Upper lobe of left lung (tissue), 6 donors: Measurements from ENCODE around the gene TTC3. TPM values are rescaled to one million over a fixed set of nuclear protein-coding genes. Genes with fewer than 3 reads are reported as not detected.
"Not testable (repeated sequence)": the region's sequence is repeated elsewhere in the genome, so short reads cannot be mapped to it uniquely, and the experiment has no call there.

Experiments
- ATAC-seq, 2 donors: fragments of 200-7000 bp; cut with Tn5 transposase; one replicate each; pipeline ENCODE4 v1.9.1; 2022; ENCODE audit warnings: mild to moderate bottlenecking in 2 of 2, moderate library complexity in 2 of 2; ENCODE audit not compliant: low FRiP score in 2 of 2
- DNase-seq, 2 donors: peaks; one replicate each; pipeline ENCODE4 v3.0.0-alpha.2; 2019 to 2020
- H3K27ac ChIP-seq, 4 donors: fragments of 200-600 bp; sonication (generic); one replicate each; pipeline ENCODE4 v1.5.1; 2016 to 2019
- H3K27me3 ChIP-seq, 4 donors: fragments of 200-600 bp; sonication (generic); one replicate each; pipeline ENCODE4 v1.5.1; 2017 to 2019
- H3K36me3 ChIP-seq, 4 donors: fragments of 200-600 bp; sonication (generic); one replicate each; pipeline ENCODE4 v1.5.1; 2016 to 2019
- H3K4me1 ChIP-seq, 4 donors: fragments of 200-600 bp; sonication (generic); one replicate each; pipeline ENCODE4 v1.5.1; 2018 to 2019
- H3K4me3 ChIP-seq, 4 donors: fragments of 200-600 bp; sonication (generic); one replicate each; pipeline ENCODE4 v1.5.1; 2017 to 2019; ENCODE audit warnings: mild to moderate bottlenecking in 2 of 4, moderate library complexity in 1 of 4
- H3K9me3 ChIP-seq, 4 donors: fragments of 200-600 bp; sonication (generic); one replicate each; pipeline ENCODE4 v1.5.1; 2018 to 2019
- CTCF ChIP-seq, 6 experiments: fragments of 450-650 bp in 4 of 6; fragments of 200-600 bp in 2 of 6; sonication (generic) in 2 of 6; IDR thresholded peaks; one replicate each; pipeline ENCODE4 v1.5.1; 2016 to 2019; ENCODE audit warnings: antibody characterized with exemption in 6 of 6
- EP300 ChIP-seq, 4 donors: sonication (generic); formaldehyde crosslinking; IDR thresholded peaks; one replicate each; pipeline ENCODE4 v1.5.1; 2017; ENCODE audit warnings: antibody characterized with exemption in 4 of 4, control low read depth in 2 of 4
- POLR2A ChIP-seq, 4 donors: fragments of 450-650 bp; IDR thresholded peaks; one replicate each; pipeline ENCODE4 v1.5.1; 2016 to 2017; ENCODE audit warnings: antibody characterized with exemption in 4 of 4, mild to moderate bottlenecking in 2 of 4
- POLR2AphosphoS5 ChIP-seq, 2 donors: sonication (generic); formaldehyde crosslinking; IDR thresholded peaks; one replicate each; pipeline ENCODE4 v1.5.1; 2017; ENCODE audit warnings: antibody characterized with exemption in 2 of 2
- WGBS, 2 donors: methylation state at CpG; one replicate each; pipeline ENCODE4 v1.1.5; 2017 to 2018; 5-methylcytosine and 5-hydroxymethylcytosine counted together
- total RNA-seq, 6 donors: library from RNA; depleted of rRNA in 4 of 6; stranded (reverse); fragments of >200 nt in 4 of 6; gene quantifications; one replicate each; pipeline versions ENCODE4 v1.1.0 to v1.2.1, GENCODE V29; 2016 to 2021
- donor health status: DM: no; HTN: no; CAD: no; lungs with moderate emphysema.
- donor health status: DM: no; HTN: yes; CAD: no; lungs with severe emphysema.

The TTC3 gene
- total RNA-seq, 6 donors from 2014 or later, result 69.9 to 395 (median 88.2) TPM

DNA sequence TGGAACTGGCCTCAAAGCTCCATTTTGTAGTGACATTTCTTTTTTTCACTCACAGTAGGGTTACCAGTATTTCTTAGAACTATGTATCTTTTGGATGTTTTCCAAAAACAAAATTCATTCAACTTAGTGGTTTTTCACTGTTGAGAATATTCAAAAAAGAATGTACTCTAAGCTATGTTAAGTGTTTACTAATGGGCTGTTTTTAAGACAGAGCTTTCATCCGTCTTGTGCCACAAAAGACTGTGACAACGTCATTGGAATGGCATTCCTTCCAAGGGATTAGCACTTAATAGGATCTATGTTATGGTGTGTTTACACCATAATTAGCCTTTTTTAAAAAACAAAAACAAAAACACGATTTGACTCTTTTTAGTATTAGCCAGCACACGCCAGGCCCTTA is 66.8 kb downstream of the TTC3 start:
- ATAC-seq (no peak), DNase-seq (no peak)

GRCh38 chr21:37143392-37143791 is 70.3 kb downstream of the TTC3 start:
- not testable (repeated sequence) for H3K27me3 ChIP-seq, H3K9me3 ChIP-seq, ATAC-seq, H3K27ac ChIP-seq, H3K4me1 ChIP-seq, DNase-seq, H3K4me3 ChIP-seq
- WGBS, 2 donors, result 96 to 100% methylated on average over 5 of the region's 5 CpGs
- H3K36me3 ChIP-seq, result peaks cover 0 to 54% (median 20%) of the 10 kb centered on the region in 4 donors

More for the DNA sequence above, 66.8 kb downstream of the TTC3 start:
- TF ChIP-seq POLR2AphosphoS5 (IDR thresholded peaks at IDR 0.05) (no peak), CTCF (IDR thresholded peaks at IDR 0.05) (no peak), POLR2A (IDR thresholded peaks at IDR 0.05) (no peak), EP300 (IDR thresholded peaks at IDR 0.05) (no peak)
- H3K27me3 ChIP-seq, result no peaks in the 10 kb centered on the region
- no peaks in the 10 kb centered on the region for H3K9me3 ChIP-seq
- H3K4me3 ChIP-seq, result no peak overlapping the region
- peaks cover 0 to 58% (median 34%) of the 10 kb centered on the region in 4 donors for H3K36me3 ChIP-seq
- 65 to 66% methylated on average over 4 of the region's 4 CpGs for WGBS, 2 donors
- peaks cover 0 to 3% (median 2%) of the 10 kb centered on the region in 4 donors for H3K4me1 ChIP-seq
- H3K27ac ChIP-seq, result peak overlapping the region in 1 of 4 donors; percentile 21

DNA sequence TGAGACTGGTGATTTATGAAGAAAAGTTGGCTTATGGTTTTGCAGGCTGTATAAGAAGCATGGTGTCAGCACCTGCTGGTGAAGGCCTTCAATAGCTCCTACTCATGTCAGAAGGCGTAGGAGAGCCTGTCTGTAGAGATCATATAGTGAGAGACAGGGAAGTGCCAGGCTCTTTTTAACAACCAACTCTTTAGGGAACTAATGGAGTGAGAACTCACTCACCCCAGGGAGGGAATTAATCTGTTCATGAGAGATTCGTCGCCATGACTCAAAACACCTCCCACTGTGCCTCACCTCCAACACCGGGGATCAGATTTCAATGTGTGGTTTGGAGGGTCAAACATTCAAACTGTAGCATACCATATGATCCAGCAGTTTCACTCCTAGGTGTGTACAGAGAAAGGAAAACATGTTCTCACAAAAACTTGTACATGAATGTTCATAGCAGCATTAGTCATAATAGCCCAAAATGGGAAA is 72.6 kb downstream of the TTC3 start:
- ATAC-seq (no peak), DNase-seq (no peak)
- H3K9me3 ChIP-seq, result no peaks in the 10 kb centered on the region
- 79 to 86% methylated on average over 4 of the region's 4 CpGs for WGBS, 2 donors
- no peaks in the 10 kb centered on the region for H3K27me3 ChIP-seq
- TF ChIP-seq POLR2A (IDR thresholded peaks at IDR 0.05) (no peak), CTCF (IDR thresholded peaks at IDR 0.05) (no peak), POLR2AphosphoS5 (IDR thresholded peaks at IDR 0.05) (no peak)
- no peak overlapping the region for H3K27ac ChIP-seq
- H3K36me3 ChIP-seq, result peaks cover 0 to 54% (median 19%) of the 10 kb centered on the region in 4 donors
- H3K4me1 ChIP-seq, result no peaks in the 10 kb centered on the region
- no peak overlapping the region for H3K4me3 ChIP-seq

DNA sequence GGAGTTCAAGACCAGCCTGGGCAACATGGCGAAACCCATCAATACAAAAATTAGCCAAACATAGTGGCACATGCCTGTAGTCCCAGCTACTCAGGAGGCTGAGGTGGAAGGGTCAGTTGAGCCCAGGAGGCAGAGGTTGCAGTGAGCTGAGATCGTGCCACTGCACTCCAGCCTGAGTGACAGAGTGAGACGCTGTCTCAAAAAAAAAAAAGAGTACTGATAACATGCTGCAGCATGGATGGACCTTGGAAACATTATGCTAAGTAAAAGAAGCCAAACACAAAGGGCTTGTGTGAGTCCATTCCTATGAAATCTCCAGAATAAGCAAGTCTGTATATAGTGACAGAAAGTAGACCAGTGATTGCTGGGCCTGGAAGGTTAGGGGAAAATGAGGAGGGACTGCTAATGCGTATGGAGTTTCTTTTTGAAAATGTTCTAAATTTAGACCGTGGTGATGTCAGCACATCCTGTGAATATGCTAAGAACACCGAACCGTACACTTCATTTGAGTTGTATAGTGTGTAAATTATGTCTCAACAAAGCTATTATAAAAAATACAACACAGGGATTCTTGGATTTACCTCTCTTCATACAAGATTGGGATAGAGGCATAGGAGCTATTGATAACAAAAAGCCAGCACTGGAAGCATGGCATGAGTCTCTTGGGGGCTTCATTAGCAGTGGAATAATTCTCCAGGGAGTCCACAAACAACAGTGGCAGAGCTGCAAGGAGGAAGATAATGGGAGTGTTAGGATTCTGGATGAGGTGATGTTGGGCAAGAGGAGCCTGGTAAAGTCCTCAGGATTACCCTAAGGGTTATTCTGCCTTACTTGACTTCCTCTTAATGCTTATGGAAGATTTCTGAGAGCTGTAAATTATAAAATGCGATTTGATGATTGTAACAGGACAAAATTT is 73.5 kb downstream of the TTC3 start:
- H3K4me3 ChIP-seq, result no peak overlapping the region
- H3K27ac ChIP-seq, result peak overlapping the region in 1 of 4 donors; percentile 19
- ATAC-seq, result no peak
- peaks cover 0 to 51% (median 19%) of the 10 kb centered on the region in 4 donors for H3K36me3 ChIP-seq
- H3K4me1 ChIP-seq, result no peaks in the 10 kb centered on the region
- no peaks in the 10 kb centered on the region for H3K27me3 ChIP-seq
- no peak for TF ChIP-seq POLR2AphosphoS5 (IDR thresholded peaks at IDR 0.05)
- 70 to 76% methylated on average over 8 of the region's 8 CpGs for WGBS, 2 donors
- DNase-seq, result no peak
- H3K9me3 ChIP-seq, result no peaks in the 10 kb centered on the region

DNA sequence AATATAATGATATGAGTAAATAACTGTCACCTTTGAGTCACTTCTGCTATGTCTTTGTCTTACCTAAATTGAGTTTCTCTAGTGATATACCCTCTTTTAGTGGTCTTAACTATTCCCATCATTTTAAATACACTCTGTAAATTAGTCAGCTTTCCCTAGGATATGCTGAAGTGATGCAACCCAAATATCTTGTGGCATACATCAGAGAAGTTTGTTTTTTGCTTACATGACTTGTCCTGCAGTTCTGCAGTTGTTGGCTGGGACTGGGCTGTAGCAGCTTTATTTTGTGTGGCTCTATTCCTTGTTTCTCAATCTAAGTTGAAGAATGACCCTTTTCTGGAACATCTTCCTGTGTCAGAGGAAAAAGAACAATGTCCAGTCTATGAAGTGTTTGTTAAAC is 76.4 kb downstream of the TTC3 start:
- H3K4me3 ChIP-seq, result no peak overlapping the region

More for the DNA sequence above, 76.4 kb downstream of the TTC3 start:
- Histone ChIP-seq H3K27me3 (no peaks in the 10 kb centered on the region), H3K9me3 (no peaks in the 10 kb centered on the region), H3K27ac (no peak overlapping the region), H3K36me3 (peaks cover 0 to 68% (median 22%) of the 10 kb centered on the region in 4 donors), H3K4me1 (peaks cover 0 to 17% (median 4%) of the 10 kb centered on the region in 4 donors)
- no peak for ATAC-seq
- no peak for DNase-seq
- TF ChIP-seq POLR2A (IDR thresholded peaks at IDR 0.05) (no peak), CTCF (IDR thresholded peaks at IDR 0.05) (no peak), EP300 (IDR thresholded peaks at IDR 0.05) (no peak), POLR2AphosphoS5 (IDR thresholded peaks at IDR 0.05) (no peak)
